NCI-H2196 treated with DMSO at 0.1 percent for 48 hours (cell line): ENCODE results near the gene FOXN1.

ENCODE experiments used
- DNase-seq: peaks from one replicate; lab custom pipeline; 2025; ENCODE audit not compliant: unreplicated experiment; lab: John Stamatoyannopoulos, UW

The FOXN1 gene

DNA sequence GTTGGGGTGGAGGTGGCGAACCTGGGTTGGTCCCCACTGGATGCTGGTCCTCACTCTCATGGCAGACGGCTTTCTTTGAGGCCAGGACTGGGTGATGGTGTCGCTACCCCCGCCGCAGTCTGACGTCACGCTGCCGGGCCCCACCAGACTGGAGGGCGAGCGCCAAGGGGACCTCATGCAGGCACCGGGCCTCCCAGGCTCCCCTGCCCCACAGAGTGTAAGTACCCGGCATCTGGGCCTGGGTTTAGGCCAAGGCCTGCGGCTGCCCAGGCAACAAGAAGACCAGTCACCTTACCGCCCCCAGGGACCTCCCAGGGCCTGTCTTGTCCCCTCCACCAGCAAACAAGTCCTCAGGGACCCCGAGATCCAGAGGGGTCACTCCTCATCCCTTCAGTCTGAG, 17.7 kb downstream of the FOXN1 start:
- DNase-seq, result no peak

DNA sequence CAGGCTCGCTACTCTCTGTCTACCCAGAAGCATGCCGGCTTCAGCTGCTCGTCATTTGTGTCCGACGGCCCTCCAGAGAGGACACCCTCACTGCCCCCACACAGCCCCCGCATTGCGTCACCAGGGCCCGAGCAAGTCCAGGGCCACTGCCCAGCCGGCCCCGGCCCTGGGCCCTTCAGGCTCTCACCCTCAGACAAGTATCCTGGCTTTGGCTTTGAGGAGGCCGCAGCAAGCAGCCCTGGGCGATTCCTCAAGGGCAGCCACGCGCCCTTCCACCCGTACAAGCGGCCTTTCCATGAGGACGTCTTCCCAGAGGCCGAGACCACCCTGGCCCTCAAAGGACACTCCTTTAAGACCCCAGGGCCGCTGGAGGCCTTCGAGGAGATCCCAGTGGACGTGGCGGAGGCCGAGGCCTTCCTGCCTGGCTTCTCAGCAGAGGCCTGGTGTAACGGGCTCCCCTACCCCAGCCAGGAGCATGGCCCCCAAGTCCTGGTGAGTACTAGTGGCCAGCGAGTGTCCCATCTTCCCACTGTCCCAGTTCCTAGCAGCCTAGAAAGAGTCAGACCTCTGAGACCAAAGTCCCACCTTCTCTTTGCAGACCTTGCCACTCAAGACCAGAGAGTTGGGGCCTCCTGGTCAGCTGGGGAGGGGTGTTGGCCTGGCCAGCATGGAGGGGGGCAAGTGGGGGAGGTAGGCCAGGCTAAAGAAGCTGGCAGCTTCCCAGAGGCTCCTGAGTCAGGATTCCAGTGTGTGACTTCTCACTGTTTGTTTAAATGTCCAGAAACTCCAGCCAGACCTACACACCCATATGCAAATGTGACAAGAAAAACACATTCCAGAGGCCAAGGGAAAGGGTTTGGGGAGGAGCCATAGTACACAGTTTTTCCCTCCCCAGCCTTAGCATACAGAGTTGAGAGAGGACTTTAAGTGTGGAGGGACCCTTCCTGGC, 18.6 kb downstream of the FOXN1 start:
- no peak for DNase-seq

DNA sequence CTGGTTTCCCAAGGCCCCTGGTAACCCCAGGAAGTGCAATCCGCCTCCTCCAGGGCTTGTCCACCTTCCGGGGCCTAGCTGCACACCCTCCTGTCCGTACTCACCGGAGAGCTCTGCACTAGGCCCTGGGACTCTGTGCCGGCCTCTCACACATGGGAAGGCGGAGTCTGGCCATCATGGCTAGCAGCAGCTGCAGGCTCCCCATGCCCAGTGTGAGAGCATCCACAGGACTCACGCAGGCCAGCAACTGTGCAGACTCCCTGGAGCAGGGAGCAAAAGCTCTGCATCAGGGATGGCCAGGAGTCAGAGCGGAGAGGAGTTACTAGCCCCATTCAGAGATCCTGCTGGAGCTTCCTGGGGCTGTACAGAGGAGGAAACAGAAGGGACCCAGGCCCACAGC, 20.2 kb downstream of the FOXN1 start:
- DNase-seq, result no peak

DNA sequence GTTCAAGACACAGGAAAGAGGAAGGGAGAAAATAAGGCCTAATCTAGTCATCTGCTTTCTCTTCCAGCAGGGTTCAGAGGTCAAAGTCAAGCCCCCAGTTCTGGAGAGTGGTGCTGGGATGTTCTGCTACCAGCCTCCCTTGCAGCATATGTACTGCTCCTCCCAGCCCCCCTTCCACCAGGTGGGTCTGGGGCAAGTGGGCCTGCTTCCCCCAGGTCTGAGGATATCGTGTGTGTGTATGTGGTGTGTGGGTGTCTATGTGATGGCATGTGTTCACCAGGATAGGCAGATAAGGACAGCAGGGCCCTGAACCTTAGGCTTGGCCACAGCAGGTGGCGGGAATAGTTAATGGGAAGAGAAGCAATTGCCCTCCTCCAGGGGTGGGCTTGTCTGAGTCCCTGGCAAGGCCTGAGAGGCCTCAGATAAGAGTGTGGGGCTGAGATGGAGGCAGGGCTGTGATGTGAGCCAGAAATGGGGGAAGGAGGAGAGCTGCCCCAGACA, 21.1 kb downstream of the FOXN1 start:
- DNase-seq, result no peak

DNA sequence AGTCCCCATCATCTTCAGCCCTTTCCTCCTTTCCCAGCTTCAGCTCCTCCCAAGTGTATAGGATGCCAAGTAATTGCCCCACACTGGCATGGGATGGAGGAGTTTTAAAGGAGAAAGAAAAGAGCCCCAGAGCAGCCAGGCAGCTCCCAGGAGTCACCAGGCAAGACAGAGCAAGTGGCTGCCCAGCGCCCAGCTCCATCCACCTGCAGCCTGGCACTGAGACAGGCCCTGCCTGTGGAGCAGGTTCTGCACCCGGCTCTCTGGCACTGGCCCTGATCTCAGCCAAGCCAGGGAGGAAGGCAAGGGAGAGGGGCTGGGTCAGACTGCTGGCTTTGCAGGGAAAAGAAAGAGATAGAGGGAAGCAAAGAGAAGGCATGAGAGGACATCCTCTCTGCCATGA, 21.7 kb downstream of the FOXN1 start:
- DNase-seq, result no peak

DNA sequence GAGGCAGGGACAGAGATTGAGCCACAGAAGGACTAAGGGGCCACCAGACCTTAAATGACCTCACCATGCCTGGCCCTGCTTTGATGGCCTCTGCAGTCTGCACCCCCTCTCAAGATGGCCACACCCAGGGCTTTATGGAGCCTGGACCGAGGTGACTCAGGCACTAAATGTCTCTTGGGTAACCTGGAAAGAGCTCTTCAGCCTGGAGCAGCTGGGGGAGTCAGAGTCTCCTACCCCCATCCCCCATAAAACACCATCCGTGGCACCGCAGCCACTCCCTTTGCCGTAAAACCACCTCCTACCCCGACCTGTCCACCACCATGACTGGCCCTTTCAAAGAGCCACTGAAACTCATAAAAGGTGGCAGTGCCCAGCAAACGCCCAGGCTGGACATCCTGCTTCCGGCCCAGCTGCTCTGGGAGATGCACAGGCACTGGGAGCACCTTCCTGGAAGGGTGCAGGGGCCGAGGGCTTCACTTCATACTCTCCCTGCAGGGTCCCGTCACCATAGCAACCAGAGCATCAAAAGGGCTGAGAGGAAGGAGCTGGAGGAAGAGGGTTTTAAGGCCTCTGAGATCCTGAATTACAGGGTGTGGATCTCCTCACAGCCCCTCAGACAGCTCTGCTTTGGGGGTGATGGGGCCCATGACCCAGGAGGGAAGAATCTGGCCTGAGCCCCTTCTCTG, 22.3 kb downstream of the FOXN1 start:
- no peak for DNase-seq

DNA sequence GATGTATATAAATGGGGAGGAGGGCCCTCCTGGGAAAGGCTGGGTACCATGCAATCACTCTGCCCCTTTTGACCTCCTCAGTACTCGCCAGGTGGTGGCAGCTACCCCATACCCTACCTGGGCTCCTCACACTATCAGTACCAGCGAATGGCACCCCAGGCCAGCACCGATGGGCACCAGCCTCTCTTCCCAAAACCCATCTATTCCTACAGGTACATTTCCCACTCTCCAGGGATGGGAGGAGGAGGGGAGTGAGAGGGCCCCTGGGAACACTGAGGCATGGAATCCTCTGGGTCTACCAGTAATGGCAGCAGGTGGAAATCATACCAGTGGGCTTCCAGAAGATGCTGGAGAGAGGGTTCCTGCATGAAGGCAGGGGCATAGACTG, 22.9 kb downstream of the FOXN1 start:
- DNase-seq, result no peak

DNA sequence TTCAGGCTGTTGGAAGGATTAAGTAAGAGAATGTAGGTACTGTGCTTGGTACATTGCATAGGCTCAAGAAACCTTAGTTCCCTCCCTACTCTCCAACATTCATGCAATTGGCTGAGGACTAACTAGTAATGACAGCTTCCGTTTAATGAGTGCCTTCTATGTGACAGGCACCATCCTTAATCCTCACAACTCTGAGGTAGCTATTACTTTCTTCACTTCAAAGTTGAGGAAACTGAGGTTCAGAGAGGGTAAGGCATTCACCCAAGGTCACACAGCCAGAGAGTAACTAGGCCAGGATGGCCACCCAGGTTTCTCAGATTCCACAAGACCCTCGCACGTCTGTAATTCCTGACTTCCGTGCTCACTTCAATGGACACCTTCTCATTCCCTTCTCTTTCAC, 24.1 kb downstream of the FOXN1 start:
- no peak for DNase-seq

DNA sequence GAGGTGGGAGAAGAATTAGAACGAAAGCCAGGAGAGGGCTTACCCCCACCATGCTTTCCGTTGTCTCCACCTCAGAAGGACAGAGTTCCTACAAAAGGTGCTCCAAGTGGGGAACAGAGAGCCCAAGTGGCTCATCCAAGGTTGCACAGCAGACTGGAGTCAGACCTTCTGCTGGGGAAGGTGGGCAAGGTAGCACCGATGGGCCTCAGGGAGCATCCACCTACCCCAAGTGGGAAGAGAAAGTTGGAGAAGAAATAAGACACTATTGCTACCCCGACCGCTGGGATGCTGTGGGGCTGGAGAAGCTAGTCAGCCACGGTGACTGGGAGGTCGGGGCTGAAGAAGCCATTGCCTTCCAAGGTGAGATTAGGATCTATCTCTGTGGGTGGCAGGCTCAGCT, 24.8 kb downstream of the FOXN1 start:
- DNase-seq, result no peak

DNA sequence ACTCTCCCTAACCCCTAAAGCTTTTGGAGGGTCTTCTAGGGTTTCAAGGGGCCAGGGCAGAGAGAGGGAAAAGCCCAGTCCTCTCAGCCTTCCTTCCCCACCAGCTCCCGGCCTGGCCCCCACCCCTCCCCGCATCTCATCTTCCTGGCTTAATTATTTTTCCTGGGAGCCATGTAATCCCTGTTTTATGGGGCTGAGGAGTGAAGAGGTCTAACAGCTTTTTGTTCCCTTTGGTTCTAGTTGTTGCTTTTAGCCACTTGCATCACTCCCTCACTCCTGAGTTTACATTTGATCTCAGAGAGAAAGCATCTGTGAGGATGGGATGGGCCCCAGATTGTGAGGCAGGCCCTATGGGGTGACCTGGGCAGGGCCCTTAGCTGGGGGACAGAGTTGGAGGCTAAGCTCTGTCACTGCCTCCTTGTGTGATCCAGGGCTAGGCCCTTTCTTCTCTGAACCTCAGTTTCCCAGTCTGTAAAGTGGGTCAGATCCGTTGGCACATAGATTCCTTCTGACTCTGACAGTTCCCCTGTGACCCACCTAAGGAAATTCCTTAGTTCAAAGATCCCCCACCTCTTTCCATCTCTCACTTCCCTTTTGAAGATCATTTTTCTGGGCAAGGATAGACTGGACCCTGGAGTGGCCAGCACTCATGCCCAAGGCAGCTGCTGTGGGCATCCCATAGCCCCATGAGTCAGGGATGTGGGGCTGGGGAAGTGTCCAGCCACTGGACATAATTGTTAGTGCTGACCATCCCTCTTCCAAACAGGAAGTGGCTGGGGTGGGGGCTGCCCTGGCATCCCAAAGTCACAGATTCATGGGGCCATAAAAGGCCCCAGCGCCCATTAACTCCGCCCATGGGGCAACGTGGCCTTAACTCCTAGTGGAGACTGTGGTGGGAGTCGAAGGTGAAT, 26.2 kb downstream of the FOXN1 start:
- DNase-seq, result no peak

DNA sequence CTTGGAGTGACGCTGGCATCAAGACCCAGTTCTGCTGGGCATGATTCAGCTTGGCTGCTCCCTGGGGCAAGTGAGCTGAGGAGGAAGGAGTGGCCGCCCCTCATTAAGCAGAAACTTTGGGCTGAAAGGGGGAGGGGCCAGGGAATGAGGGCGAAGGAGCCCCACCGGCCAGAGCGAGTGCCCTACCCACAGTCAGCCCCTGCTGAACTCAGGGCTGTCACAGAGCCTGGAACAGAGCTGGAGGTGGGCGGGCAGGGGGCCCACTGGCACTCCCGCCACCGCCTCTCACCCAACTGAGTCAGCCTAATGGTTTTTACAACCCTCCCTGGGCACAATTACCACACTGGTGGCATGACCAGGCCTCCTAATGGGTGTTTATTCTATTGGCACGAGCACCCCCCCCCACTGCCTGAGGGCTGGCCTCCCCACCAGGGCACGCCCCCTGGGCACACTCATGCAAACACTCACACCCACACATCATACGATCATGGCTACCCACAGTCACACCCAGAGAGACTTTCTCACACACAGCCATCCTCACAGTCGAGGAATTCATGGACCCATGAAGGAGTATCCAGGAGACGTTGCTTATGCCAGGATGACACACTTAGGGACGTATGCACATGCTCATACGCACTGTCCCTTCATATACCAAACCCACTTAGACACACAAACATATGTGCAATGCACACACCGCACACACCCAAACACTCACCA, 27.1 kb downstream of the FOXN1 start:
- DNase-seq, result no peak

DNA sequence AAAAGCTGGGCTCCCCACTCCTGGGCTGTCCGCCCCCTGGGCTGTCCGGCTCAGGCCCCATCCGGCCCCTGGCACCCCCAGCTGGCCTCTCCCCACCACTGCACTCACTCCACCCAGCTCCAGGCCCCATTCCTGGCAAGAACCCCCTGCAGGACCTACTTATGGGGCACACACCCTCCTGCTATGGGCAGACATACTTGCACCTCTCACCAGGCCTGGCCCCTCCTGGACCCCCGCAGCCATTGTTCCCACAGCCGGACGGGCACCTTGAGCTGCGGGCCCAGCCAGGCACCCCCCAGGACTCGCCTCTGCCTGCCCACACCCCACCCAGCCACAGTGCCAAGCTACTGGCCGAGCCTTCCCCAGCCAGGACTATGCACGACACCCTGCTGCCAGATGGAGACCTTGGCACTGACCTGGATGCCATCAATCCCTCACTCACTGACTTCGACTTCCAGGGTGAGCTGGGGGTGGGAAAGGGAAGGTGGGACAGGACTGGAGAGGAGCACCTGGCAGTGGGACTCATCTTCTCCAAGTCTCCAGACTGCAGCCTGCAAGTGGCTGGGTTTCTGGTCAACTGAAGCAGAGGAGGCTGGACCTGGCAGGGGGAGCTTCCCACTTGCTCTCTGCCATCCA, 28.7 kb downstream of the FOXN1 start:
- DNase-seq, result no peak

DNA sequence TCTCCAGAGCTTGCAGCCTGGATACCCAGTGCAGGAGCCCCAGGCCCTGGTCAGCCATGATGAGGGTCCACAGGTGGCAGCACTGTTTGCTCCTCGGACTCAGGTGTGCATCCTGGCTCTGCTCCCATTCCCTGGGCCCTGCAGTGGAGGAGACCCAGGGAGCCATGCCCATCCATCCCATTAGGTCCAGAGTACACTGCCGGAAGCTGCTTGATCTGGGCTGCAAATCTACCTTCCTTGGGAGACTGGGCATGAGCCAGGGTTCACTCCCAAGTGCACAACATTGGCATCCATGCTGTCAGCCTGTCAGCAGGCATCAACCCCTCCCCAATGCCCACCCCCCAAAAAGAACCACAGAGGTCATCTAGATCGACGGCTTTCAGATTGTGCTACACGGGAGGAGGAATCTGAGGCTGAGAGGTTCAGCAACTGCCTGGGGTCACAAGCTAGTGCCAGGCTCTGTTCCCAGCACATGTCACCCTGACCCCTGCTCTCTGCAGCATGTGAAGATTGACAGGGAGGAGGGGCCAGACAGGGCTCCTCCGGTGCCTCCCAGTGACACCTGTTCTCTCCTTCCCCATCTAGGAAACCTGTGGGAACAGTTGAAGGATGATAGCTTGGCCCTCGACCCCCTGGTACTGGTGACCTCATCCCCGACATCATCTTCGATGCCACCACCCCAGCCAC, 30.5 kb downstream of the FOXN1 start:
- no peak for DNase-seq

DNA sequence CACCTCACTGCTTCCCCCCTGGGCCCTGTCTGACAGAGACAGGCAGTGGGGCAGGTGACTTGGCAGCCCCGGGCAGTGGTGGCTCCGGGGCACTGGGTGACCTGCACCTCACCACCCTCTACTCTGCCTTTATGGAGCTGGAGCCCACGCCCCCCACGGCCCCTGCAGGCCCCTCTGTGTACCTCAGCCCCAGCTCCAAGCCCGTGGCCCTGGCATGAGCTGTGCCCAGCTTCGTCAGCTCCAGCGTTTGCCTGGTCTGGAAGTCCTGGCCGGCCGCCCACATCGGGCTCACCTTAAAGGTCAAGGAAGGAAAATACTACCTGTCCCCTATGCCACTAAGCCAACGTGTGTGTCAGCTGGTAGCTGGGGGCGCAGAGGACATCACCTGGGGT, 31.1 kb downstream of the FOXN1 start:
- no peak for DNase-seq

DNA sequence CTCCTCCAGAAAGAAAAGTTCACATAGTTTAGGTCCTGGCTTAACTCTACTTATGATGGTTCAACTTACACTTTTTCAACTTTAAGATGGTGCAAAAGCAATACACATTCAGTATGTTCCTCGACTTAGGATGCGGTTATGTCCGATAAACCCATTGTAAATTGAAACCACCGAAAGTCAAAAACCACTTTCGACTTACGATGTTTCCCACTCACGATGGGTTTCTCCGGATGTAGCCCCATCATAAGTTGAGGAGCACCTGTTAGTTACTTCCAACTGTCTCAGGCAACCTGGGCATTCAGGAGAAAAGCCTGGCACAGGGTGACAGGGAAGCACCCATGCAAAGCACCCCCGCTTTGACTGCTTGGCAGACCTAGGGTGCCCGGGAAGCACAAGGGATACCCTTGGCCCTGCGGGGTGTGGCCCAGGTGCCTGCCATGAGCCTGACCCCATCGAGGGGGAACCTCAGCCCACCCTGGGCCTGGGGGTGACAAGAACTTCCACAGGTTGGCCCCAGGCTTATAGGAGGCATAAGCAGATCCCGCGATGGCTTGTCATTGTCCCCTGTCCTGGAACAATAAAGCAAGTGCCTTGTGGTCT, 32.2 kb downstream of the FOXN1 start:
- DNase-seq, result no peak

DNA sequence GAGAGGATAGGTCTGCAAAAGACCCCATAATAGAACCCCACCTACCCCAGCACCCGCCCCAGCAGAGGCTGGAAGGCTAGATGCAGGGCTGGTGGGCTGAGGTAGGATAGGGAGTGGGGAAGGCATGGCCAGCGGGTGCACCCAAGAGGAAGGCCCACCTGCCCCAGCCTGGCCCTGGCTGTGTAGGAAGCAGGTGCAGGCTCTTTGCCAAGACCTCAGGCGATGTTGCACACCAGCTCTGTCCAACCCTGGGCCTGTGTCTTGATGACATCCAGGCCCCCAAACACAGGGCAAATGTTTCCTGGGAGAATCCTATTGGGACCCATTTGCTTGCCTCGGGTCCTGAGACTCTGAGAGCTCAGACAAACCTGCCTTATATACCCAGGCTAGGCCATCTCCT, 34.1 kb downstream of the FOXN1 start:
- DNase-seq, result no peak

DNA sequence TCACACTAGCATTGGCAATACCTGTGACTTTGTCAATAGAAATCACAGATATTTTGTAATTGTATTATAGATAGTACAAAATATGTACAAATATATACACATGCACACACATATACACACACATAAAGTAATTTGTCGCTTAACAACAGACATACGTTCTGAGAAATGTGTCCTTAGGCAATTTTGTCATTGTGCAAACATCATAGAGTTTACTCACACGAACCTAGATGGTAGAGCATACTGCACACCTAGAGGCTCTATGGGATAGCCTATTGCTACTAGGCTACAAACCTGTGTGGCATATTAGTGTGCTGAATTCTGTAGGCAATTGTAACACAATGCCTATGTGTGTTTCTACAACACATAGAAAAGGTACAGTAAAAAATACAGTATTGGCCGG, 35.3 kb downstream of the FOXN1 start:
- no peak for DNase-seq

DNA sequence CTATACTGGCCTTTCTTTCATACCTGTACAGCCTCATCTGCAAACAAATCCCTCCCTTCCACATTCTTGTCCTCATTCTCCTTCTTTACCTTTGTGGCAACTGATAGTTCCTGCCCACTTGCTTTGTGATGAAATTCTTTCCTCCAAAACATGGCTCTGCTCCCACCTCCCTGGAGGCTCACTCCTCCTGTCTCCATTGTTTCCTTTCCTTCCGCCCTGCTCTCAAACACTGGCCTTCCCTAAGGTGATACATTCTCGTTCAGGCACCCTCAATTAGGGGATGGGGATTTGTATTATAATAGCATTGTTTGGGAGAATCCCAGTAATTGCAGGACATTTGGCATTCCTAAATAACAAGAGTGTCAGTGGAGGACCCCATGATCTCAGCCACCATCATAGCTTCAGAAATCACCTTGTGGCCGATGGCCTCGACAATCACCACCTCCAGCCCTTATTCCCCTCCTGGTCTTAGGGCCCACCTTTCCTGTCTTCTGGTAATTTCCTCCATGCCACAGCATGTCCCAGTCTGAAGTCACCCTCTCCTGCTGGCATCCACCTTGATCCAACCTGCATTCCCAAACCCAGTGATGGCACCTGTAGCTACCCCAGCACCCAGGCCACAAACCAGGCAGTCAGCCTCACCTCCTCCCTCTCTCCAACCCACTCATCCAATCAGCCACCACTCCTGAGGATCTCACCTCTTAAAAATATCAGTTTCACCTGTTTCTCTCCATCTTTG, 38.4 kb downstream of the FOXN1 start:
- no peak for DNase-seq

DNA sequence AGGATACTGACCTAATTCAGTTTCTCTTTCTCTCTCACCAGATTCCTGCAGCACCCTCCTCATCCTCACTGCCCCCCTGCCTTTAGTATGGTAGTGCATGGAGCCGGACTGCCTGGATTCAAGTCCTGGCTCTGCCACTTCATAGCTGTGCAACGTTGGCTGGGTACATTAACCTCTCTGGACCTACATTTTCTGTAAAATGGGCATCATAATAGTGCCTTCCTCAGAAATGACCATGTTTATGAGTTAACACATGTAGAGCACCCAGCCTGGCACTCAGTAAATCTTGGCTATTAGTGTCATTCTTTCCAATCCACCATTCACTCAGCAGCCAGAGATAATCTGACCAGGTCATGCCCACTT, 39.0 kb downstream of the FOXN1 start:
- DNase-seq, result no peak
